Activated naive CD4-positive, alpha-beta T cell (primary cell): Measurements from ENCODE around the gene SPRYD7.
"Not testable (repeated sequence)": the region's sequence is repeated elsewhere in the genome, so short reads cannot be mapped to it uniquely, and the experiment has no call there.

Source experiments
- DNase-seq, 4 experiments: peaks; one replicate each; lab custom pipeline; 2025; lab: John Stamatoyannopoulos, UW

The SPRYD7 gene

GRCh38 chr13:49936075-49936967 is at the start of gene SPRYD7:
SPRYD7 (minus strand) TSS chr13:49936340; CDS start chr13:49936235, 105 bp downstream.
- peak; percentile 80 to 91 (median 84) for DNase-seq

- DNase-seq = no peak
These were observed 49.0 kb upstream of the SPRYD7 start for GRCh38 chr13:49985129-49985528.

GRCh38 chr13:49980266-49980665 is 44.1 kb upstream of the SPRYD7 start:
- no peak for DNase-seq

GRCh38 chr13:49977992-49978391 is 41.9 kb upstream of the SPRYD7 start:
- no peak for DNase-seq

GRCh38 chr13:49976314-49977258 is 40.4 kb upstream of the SPRYD7 start:
- peak; percentile 35 to 72 (median 58) for DNase-seq

- DNase-seq = no peak
These were observed 39.7 kb upstream of the SPRYD7 start for GRCh38 chr13:49975826-49976225.

- DNase-seq = no peak
These were observed 36.6 kb upstream of the SPRYD7 start for GRCh38 chr13:49972709-49973108.

GRCh38 chr13:49967456-49967855 is 31.3 kb upstream of the SPRYD7 start:
- DNase-seq = no peak

- no peak for DNase-seq
These were observed 22.2 kb upstream of the SPRYD7 start for GRCh38 chr13:49958321-49958720.

GRCh38 chr13:49956131-49956530 is 20.0 kb upstream of the SPRYD7 start:
- DNase-seq = no peak

- DNase-seq = no peak
These were observed 18.7 kb upstream of the SPRYD7 start for GRCh38 chr13:49954674-49955455.

GRCh38 chr13:49953560-49953959 is 17.4 kb upstream of the SPRYD7 start:
- no peak for DNase-seq

GRCh38 chr13:49951754-49952535 is 15.8 kb upstream of the SPRYD7 start:
- no peak for DNase-seq

GRCh38 chr13:49948777-49949270 is 12.7 kb upstream of the SPRYD7 start:
- DNase-seq = not testable (repeated sequence)

GRCh38 chr13:49939321-49939720 is 3.2 kb upstream of the SPRYD7 start:
- DNase-seq = no peak

- no peak for DNase-seq
These were observed 2.8 kb upstream of the SPRYD7 start for GRCh38 chr13:49938921-49939320.

GRCh38 chr13:49938314-49938713 is 2.2 kb upstream of the SPRYD7 start:
- DNase-seq = no peak

GRCh38 chr13:49936968-49937273 is 781 bp upstream of the SPRYD7 start:
- no peak for DNase-seq

GRCh38 chr13:49935171-49936074 is 717 bp downstream of the SPRYD7 start:
- DNase-seq = peak in 2 of 4 experiments; percentile 10 to 19

- no peak for DNase-seq
These were observed 2.6 kb downstream of the SPRYD7 start for GRCh38 chr13:49933511-49933910.
